ENCODE data around the gene NRSN2. TPM values are rescaled to one million over a fixed set of nuclear protein-coding genes. Genes with fewer than 3 reads are reported as not detected.

NRSN2 gene
- total and polyA plus RNA-seq, 2 donors (not counting 3 experiments of a cell fraction or from before 2014, with no cell fraction given), result 36.9 to 64.1 TPM

DNA sequence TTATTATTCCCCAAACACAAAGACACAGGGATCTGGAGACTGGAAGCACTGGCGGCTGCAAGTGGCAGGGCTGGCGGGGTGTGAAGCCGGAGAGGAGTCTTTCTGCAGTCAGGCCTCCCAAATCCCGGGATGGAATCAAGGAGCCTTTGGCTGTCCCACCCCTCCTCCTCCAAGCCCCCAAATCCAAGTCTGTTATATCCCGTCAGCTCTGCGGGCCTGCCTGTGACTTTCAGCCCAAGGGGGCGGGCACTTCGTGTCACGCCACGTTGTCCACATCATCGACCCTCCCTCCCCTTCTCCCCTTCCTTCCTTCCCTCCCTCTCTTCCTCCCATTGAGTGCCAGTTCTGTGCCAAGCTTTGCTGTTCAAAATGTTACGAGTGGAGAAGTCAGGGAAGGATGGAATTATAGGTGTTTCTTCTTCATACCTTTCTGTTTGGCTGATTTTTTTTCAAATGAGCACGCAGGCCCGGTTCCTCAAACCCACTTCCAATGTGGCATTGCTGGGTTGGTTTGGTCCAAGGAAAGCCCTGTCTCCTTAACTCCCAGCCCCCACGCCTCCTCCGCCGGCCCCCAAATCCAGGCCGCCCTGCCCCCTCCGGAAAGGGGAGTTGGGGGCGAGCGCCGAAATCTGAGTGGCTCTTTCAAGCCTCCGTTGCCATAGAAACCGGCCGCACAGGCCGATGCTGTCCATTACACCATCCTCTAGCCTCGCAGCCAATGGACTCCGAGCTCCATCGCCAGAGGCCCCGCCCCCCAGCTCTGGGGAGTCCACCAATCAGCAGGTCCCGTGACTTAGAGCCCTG, 36.9 kb upstream of the NRSN2 start:
- Histone ChIP-seq H3K36me3 (ENCODE audit: control insufficient read depth in 2 of 2, extremely low read depth in 1 of 2, insufficient read depth in 2 of 2, low read length in 2 of 2) (no peaks in the 10 kb centered on the region), H3K9me3 (replicated peaks; ENCODE audit: control insufficient read depth, insufficient read depth, low read length) (no peaks in the 10 kb centered on the region), H4K20me1 (replicated peaks; ENCODE audit: control insufficient read depth, extremely low read depth, insufficient read depth, low read length) (no peaks in the 10 kb centered on the region), H3K4me3 (replicated peaks in 1 of 3; ENCODE audit: insufficient read depth in 1 of 3, low read depth in 1 of 3, low read length in 3 of 3) (peak overlapping the region; percentile 34 to 54 (median 41)), H3K9ac (replicated peaks; ENCODE audit: extremely low read depth, insufficient read depth, low read length) (peak overlapping the region; percentile 90), H3K4me2 (ENCODE audit: insufficient read depth, low read length) (peak overlapping the region; percentile 87), H3K9me1 (replicated peaks; ENCODE audit: control insufficient read depth, extremely low read depth, insufficient read depth, low read length) (no peaks in the 10 kb centered on the region), H3K4me1 (ENCODE audit: control insufficient read depth, extremely low read depth, insufficient read depth, low read length) (peaks cover 31% of the 10 kb centered on the region), H2AFZ (ENCODE audit: low read depth, low read length) (peak overlapping the region; percentile 71), H3K27me3 (ENCODE audit: control insufficient read depth in 2 of 2, insufficient read depth in 2 of 2, low read length in 2 of 2) (no peaks in the 10 kb centered on the region), H3K27ac (ENCODE audit: insufficient read depth, low read depth, low read length) (peak overlapping the region; percentile 96), H3K79me2 (ENCODE audit: control insufficient read depth, insufficient read depth, low read length) (no peaks in the 10 kb centered on the region)
- POLR2A ChIA-PET, result interaction anchor here (0.7 to 1.8 kb wide), 4 partner anchors 12 to 674 kb away, joined by 5 to 9 read pairs (median 7); partner anchors contain the start of gene SOX12
- BruUV-seq (replicated peaks), result TSS peak; percentile 92
- TF ChIP-seq POLR2A (IDR thresholded peaks at IDR 0.05; ENCODE audit: low read depth, low read length), result peak; percentile 86
- no peak for TF ChIP-seq EZH2 (IDR thresholded peaks at IDR 0.05; ENCODE audit: borderline replicate concordance, low read depth, low read length, severe bottlenecking)
- TF ChIP-seq JUN (IDR thresholded peaks at IDR 0.05; ENCODE audit: borderline replicate concordance, insufficient read depth, insufficient read length, low read depth), result no peak
- TF ChIP-seq POLR2AphosphoS5 (IDR thresholded peaks at IDR 0.05; ENCODE audit: insufficient read depth, low read depth, low read length), result peak; percentile 71
- TF ChIP-seq, protein P1, sequence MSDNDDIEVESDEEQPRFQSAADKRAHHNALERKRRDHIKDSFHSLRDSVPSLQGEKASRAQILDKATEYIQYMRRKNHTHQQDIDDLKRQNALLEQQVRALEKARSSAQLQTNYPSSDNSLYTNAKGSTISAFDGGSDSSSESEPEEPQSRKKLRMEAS (IDR thresholded peaks at IDR 0.05; ENCODE audit: insufficient read depth, insufficient read length), result peak; percentile 8
- TF ChIP-seq MYC (IDR thresholded peaks at IDR 0.05; ENCODE audit: low read depth, low read length), result no peak
- TF ChIP-seq, protein P2, sequence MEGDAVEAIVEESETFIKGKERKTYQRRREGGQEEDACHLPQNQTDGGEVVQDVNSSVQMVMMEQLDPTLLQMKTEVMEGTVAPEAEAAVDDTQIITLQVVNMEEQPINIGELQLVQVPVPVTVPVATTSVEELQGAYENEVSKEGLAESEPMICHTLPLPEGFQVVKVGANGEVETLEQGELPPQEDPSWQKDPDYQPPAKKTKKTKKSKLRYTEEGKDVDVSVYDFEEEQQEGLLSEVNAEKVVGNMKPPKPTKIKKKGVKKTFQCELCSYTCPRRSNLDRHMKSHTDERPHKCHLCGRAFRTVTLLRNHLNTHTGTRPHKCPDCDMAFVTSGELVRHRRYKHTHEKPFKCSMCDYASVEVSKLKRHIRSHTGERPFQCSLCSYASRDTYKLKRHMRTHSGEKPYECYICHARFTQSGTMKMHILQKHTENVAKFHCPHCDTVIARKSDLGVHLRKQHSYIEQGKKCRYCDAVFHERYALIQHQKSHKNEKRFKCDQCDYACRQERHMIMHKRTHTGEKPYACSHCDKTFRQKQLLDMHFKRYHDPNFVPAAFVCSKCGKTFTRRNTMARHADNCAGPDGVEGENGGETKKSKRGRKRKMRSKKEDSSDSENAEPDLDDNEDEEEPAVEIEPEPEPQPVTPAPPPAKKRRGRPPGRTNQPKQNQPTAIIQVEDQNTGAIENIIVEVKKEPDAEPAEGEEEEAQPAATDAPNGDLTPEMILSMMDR (IDR thresholded peaks at IDR 0.05; ENCODE audit: extremely low read depth in 1 of 2, insufficient read depth in 1 of 2, low read depth in 1 of 2, low read length in 2 of 2), result no peak
- TF ChIP-seq GATA2 (IDR thresholded peaks at IDR 0.05; ENCODE audit: insufficient read depth, insufficient read length, low read depth, low read length), result no peak
- TF ChIP-seq FOS (IDR thresholded peaks at IDR 0.05; ENCODE audit: borderline replicate concordance, insufficient read depth, low read length), result peak; percentile 14
- CTCF ChIA-PET, result interaction anchor here (0.6 to 2.0 kb wide), 7 partner anchors 11 to 122 kb away, joined by 3 to 18 read pairs (median 4); partner anchors contain the start of genes NRSN2 and SOX12
- DNase-seq (ENCODE audit: low read depth, low spot score) (peak; percentile 99), FAIRE-seq (peak; percentile 91)
- intact Hi-C loops (cut with micrococcal nuclease) (loop anchor here (1.0 kb wide), 2 partner anchors 13 to 14 kb away; partner anchors contain the start of gene ZCCHC3), dilution Hi-C loops (cut with MboI; ENCODE audit: extremely low pct_ligation_motif_present, low sequenced_read_pairs) (no loop called here)
